ENCODE results near the gene MR1. TPM values are rescaled to one million over a fixed set of nuclear protein-coding genes. Genes with fewer than 3 reads are reported as not detected.

Gene MR1
- polyA plus RNA-seq, 1 of the 3 experiments (the other 2 are of a cell fraction): 7.0 TPM

- no peak overlapping the region for H3K4me3 ChIP-seq (ENCODE audit: low read depth in 2 of 2, low read length in 1 of 2)
- DNase-seq: peak; percentile 55
- H3F3A ChIP-seq (replicated peaks; ENCODE audit: insufficient read depth): peaks cover 18% of the 10 kb centered on the region
- no peak overlapping the region for H3K9ac ChIP-seq
- no peaks in the 10 kb centered on the region for H3K9me2 ChIP-seq
- H3K36me3 ChIP-seq (replicated peaks in 1 of 2; ENCODE audit: control insufficient read depth in 1 of 2, insufficient read depth in 2 of 2, low read length in 1 of 2): no peaks in the 10 kb centered on the region
- WGBS (ENCODE audit: low lambda C conversion rate): 67% methylated on average over 6 of the region's 6 CpGs
- POLR2A ChIA-PET: interaction anchor here (1.8 kb wide), 1 partner anchor 21 kb away, joined by 6 read pairs; no protein-coding TSS in a partner anchor
- peaks cover 5% of the 10 kb centered on the region; the same call in 1 of the 2 replicates for H4K20me1 ChIP-seq (ENCODE audit: insufficient read depth)
- H2AFZ ChIP-seq (ENCODE audit: low read depth): no peak overlapping the region
- CTCF ChIA-PET: interaction anchor here (0.6 to 3.4 kb wide), 12 partner anchors 13 to 202 kb away, joined by 3 to 38 read pairs (median 4); no protein-coding TSS in a partner anchor
- no peaks in the 10 kb centered on the region for H3K27me3 ChIP-seq (ENCODE audit: insufficient read depth)
- H3K27ac ChIP-seq (ENCODE audit: low read depth in 2 of 2, low read length in 1 of 2): no peak overlapping the region
- H3K4me1 ChIP-seq (ENCODE audit: control insufficient read depth in 1 of 2, insufficient read depth in 2 of 2, low read depth in 1 of 2, low read length in 1 of 2): peaks cover 7% of the 10 kb centered on the region in 2 experiments; a peak in 3 of 4 replicates
- H3K79me2 ChIP-seq (ENCODE audit: insufficient read depth): peaks cover 5% of the 10 kb centered on the region; the same call in 1 of the 2 replicates
- H3K4me2 ChIP-seq: no peak overlapping the region
- TF ChIP-seq SMC3 (IDR thresholded peaks at IDR 0.05; ENCODE audit: low read depth, low read length) (peak; percentile 66), IRF3 (IDR thresholded peaks at IDR 0.05; ENCODE audit: low read depth, low read length) (no peak), ZBTB33 (IDR thresholded peaks at IDR 0.05; ENCODE audit: borderline replicate concordance, low read depth) (no peak), NRF1 (IDR thresholded peaks at IDR 0.05; ENCODE audit: low read depth, low read length) (no peak), RAD21 (IDR thresholded peaks at IDR 0.05; ENCODE audit: low read length) (peak; percentile 81), MAX (IDR thresholded peaks at IDR 0.05; ENCODE audit: low read depth) (no peak), RXRA (IDR thresholded peaks at IDR 0.05; ENCODE audit: borderline replicate concordance, low read depth) (no peak), JUND (IDR thresholded peaks at IDR 0.05) (no peak), CTCF (IDR thresholded peaks at IDR 0.05) (peak; percentile 49), CHD2 (IDR thresholded peaks at IDR 0.05; ENCODE audit: low read length, partially characterized antibody) (no peak)
- no peaks in the 10 kb centered on the region for H3K9me3 ChIP-seq
These were observed 50.2 kb downstream of the MR1 start for GRCh38 chr1:181083842-181084605.

All from SK-N-SH (cell line).